Kidney (tissue), 22 donors: ENCODE data around the gene DHH. TPM values are rescaled to one million over a fixed set of nuclear protein-coding genes. Genes with fewer than 3 reads are reported as not detected.

Source experiments
- DNase-seq, 5 donors: peaks; one replicate each; pipeline ENCODE4 v3.0.0-alpha.2; 2013 to 2020
- FAIRE-seq: peaks from 2 replicates; lab custom pipeline; 2012; peaks lifted over from hg19 to GRCh38; lab: Jason Lieb, UNC
- H3K27ac ChIP-seq, 2 donors: one replicate each; pipeline ENCODE4 v1.7.0; 2013; ENCODE audit warnings: low read depth in 2 of 2, low read length in 2 of 2, inconsistent platforms in 1 of 2
- H3K27me3 ChIP-seq: one replicate; pipeline ENCODE4 v1.7.1; 2013; ENCODE audit warnings: low read length, inconsistent platforms; ENCODE audit not compliant: control insufficient read depth, insufficient read depth
- H3K36me3 ChIP-seq, 3 donors: one replicate each; pipeline versions ENCODE4 v1.7.0 to v1.7.1; 2013; ENCODE audit warnings: low read length in 3 of 3, control low read depth in 1 of 3, inconsistent platforms in 1 of 3; ENCODE audit not compliant: insufficient read depth in 3 of 3, control insufficient read depth in 2 of 3
- H3K4me1 ChIP-seq, 3 donors: one replicate each; pipeline versions ENCODE4 v1.7.0 to v1.7.1; 2013; ENCODE audit warnings: low read length in 3 of 3, inconsistent platforms in 1 of 3, low read depth in 1 of 3; ENCODE audit not compliant: control insufficient read depth in 2 of 3, insufficient read depth in 2 of 3
- H3K4me3 ChIP-seq, 3 donors: one replicate each; pipeline versions ENCODE4 v1.7.0 to v1.8.1; 2013; ENCODE audit warnings: low read length in 3 of 3, control low read depth in 1 of 3, inconsistent platforms in 1 of 3
- H3K9ac ChIP-seq, 3 donors: one replicate each; pipeline versions ENCODE4 v1.7.0 to v1.7.1; 2013; ENCODE audit warnings: low read length in 3 of 3, control low read depth in 1 of 3, inconsistent platforms in 1 of 3
- H3K9me3 ChIP-seq, 3 donors: one replicate each; pipeline versions ENCODE4 v1.7.0 to v1.7.1; 2013; ENCODE audit warnings: low read length in 3 of 3, control low read depth in 1 of 3, inconsistent platforms in 1 of 3; ENCODE audit not compliant: control insufficient read depth in 2 of 3, insufficient read depth in 1 of 3
- CTCF ChIP-seq: IDR thresholded peaks from 3 replicates; pipeline ENCODE4 v1.5.1; 2012; ENCODE audit warnings: mild to moderate bottlenecking, moderate library complexity, borderline replicate concordance; ENCODE audit not compliant: insufficient read depth; ENCODE audit errors: extremely low read depth
- intact Hi-C: fragments of 100-400 bp; cut with DNase I; formaldehyde crosslinking; loops from one replicate; pipeline ENCODE4 v1.11.1; 2022
- long read RNA-seq, 10 donors: library from polyadenylated mRNA in 1 of 10; unstranded in 1 of 10; transcript quantifications; one replicate each; pipeline ENCODE4 v2.0.0 and lab custom pipeline, GENCODE V29; 2021 to 2026
- polyA plus RNA-seq: library from polyadenylated mRNA; stranded (reverse); fragments of 350-450 nt; fragmentation: Illumina TruSeq; extraction: RNeasy Lipid Tissue Mini Kit (QIAGEN cat#74804); gene quantifications from one replicate; pipeline ENCODE4 v1.2.3, GENCODE V29; 2014; ENCODE audit warnings: low read depth, low replicate concordance; ENCODE audit not compliant: insufficient read depth
- total RNA-seq: library from RNA; stranded (reverse); fragmentation: NEBNext Ultra II Directional; extraction: Animal tissue kit (Norgen Biotek cat#: 25700); gene quantifications from one replicate; pipeline ENCODE4 v1.2.1, GENCODE V29; 2021
- donor health status: control.
- donor health status: control.
- donor health status: control.
- donor health status: control.
- donor health status: control.
- donor health status: DM: yes; HTN: yes; CAD: no.
- donor health status: Normal renal cell carcinoma (clear cell type).

DHH gene
- total RNA-seq (1.6 TPM), polyA plus RNA-seq (0.54 TPM)
- long read RNA-seq, donor 1: 0 reads
- long read RNA-seq, donor 2: 0 reads
- long read RNA-seq, donor 3, full-length matches to known transcripts: 1 of 1 reads
- long read RNA-seq, donor 3, partial matches to known transcripts: 0 of 1 reads
- long read RNA-seq, donor 3, other reads (novel, unspliced or antisense): 0 of 1 reads
- long read RNA-seq, donor 4: 0 reads
- long read RNA-seq, donor 5: 0 reads
- long read RNA-seq, donor 6: 0 reads
- long read RNA-seq, donor 7: 0 reads
- long read RNA-seq, donor 8, full-length matches to known transcripts: 1 of 1 reads
- long read RNA-seq, donor 8, partial matches to known transcripts: 0 of 1 reads
- long read RNA-seq, donor 8, other reads (novel, unspliced or antisense): 0 of 1 reads
- long read RNA-seq, donor 9: 0 reads
- long read RNA-seq, donor 10: 0 reads

DNA sequence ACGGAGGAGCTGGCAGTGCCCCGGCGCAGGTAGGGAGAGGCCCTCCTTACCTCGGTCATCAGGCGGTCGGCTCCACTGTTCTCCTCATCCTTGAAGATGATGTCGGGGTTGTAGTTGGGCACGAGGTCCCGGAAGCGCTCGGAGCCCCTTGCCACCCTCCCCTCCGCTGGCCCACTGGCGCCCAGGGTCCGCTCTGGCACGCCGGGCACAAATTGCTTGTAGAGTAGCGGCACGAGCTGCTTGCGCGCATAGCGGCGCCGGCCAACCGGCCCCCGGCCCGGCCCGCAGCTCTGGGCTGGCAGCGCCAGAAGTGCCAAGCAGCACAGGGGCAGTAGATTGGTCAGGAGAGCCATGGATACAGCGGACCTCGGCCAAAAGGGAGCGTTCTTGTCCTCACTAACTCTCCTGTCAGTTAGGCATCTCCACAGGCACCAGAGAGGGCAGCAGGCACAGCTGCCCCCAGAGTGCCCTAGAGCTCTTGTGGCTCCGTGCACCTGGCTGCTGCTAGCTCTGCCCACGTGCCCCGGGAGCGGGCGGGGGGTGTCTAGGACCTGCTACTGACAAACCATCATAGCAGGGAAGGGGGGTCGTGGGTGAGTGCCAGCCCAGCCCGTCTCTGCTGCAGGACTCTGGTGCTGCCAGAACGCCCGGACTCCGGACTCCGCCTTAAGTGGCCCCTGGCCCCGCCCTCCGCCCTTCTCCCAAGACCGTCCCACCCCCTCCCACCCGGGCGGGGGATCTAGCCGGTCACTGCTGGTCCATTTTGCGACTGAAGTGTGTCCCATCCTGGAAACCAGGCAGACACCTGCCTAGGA is at the start of gene DHH:
TSS of gene DHH (minus strand) at position 642 of the 815 bp plus-strand sequence. CDS start at position 353, 289 bp downstream.
- H3K9me3 ChIP-seq: no peaks in the 10 kb centered on the region
- peaks cover 0 to 13% (median 11%) of the 10 kb centered on the region in 3 donors for H3K36me3 ChIP-seq
- no peak within 1 kb of the TSS for H3K9ac ChIP-seq
- H3K27me3 ChIP-seq: peaks cover 35% of the 10 kb centered on the region
- no peak for FAIRE-seq
- no peak within 1 kb of the TSS for H3K27ac ChIP-seq
- no peak within 1 kb of the TSS for H3K4me3 ChIP-seq
- H3K4me1 ChIP-seq: peaks cover 0 to 29% (median 4%) of the 10 kb centered on the region in 3 donors
- peak; percentile 43 to 82 (median 59) for DNase-seq
- intact Hi-C loops: no loop called here
- no peak for TF ChIP-seq CTCF

GRCh38 chr12:49144384-49144783 is 49.8 kb upstream of the DHH start:
- Histone ChIP-seq H3K4me3 (no peak overlapping the region), H3K36me3 (no peaks in the 10 kb centered on the region), H3K27me3 (no peaks in the 10 kb centered on the region), H3K4me1 (no peaks in the 10 kb centered on the region), H3K9me3 (no peaks in the 10 kb centered on the region), H3K27ac (no peak overlapping the region), H3K9ac (no peak overlapping the region)
- intact Hi-C loops: no loop called here
- TF ChIP-seq CTCF: no peak
- FAIRE-seq (no peak), DNase-seq (no peak)

GRCh38 chr12:49138999-49139398 is 44.4 kb upstream of the DHH start:
- Histone ChIP-seq H3K36me3 (no peaks in the 10 kb centered on the region), H3K9me3 (no peaks in the 10 kb centered on the region), H3K4me3 (no peak overlapping the region), H3K27ac (no peak overlapping the region), H3K4me1 (no peaks in the 10 kb centered on the region), H3K27me3 (no peaks in the 10 kb centered on the region), H3K9ac (no peak overlapping the region)
- TF ChIP-seq CTCF: no peak
- DNase-seq: no peak
- intact Hi-C loops: no loop called here
- no peak for FAIRE-seq
